Neural progenitor cell (in vitro differentiated cells): ENCODE data around the gene WLS. TPM values are rescaled to one million over a fixed set of nuclear protein-coding genes. Genes with fewer than 3 reads are reported as not detected.
A peak's percentile ranks its signal among the peaks of the same experiment; 100 is the strongest.

Experiments
- DNase-seq: peaks from one replicate; pipeline ENCODE4 v3.0.0-alpha.2; 2016; ENCODE audit warnings: low spot score
- H2AFZ ChIP-seq: fragments of 200-600 bp; sonication (generic); replicated peaks from 2 replicates; pipeline ENCODE4 v1.6.1; 2016; ENCODE audit warnings: antibody characterized with exemption
- H3F3A ChIP-seq: fragments of 200-600 bp; sonication (generic); 2 replicates; pipeline ENCODE4 v1.6.1; 2016; ENCODE audit warnings: antibody characterized with exemption, low read depth
- H3K27ac ChIP-seq: fragments of 200-600 bp; sonication (generic); 2 replicates; pipeline ENCODE4 v1.5.1; 2016; ENCODE audit warnings: mild to moderate bottlenecking
- H3K27me3 ChIP-seq: fragments of 200-600 bp; sonication (generic); 2 replicates; pipeline ENCODE4 v1.6.1; 2016; ENCODE audit warnings: mild to moderate bottlenecking, moderate library complexity
- H3K36me3 ChIP-seq: fragments of 200-600 bp; sonication (generic); 2 replicates; pipeline ENCODE4 v1.5.1; 2016
- H3K4me1 ChIP-seq: fragments of 200-600 bp; sonication (generic); 2 replicates; pipeline ENCODE4 v1.6.1; 2016; ENCODE audit warnings: mixed run types
- H3K4me2 ChIP-seq: fragments of 200-600 bp; sonication (generic); 2 replicates; pipeline ENCODE4 v1.6.1; 2016
- H3K4me3 ChIP-seq: fragments of 200-600 bp; sonication (generic); 2 replicates; pipeline ENCODE4 v1.5.1; 2016
- H3K79me2 ChIP-seq: fragments of 200-600 bp; sonication (generic); 2 replicates; pipeline ENCODE4 v1.6.1; 2016; ENCODE audit warnings: low read depth
- H3K9ac ChIP-seq: fragments of 200-600 bp; sonication (generic); 2 replicates; pipeline ENCODE4 v1.6.1; 2016
- H3K9me3 ChIP-seq: fragments of 200-600 bp; sonication (generic); 2 replicates; pipeline ENCODE4 v1.5.1; 2016; ENCODE audit warnings: low read depth
- H4K20me1 ChIP-seq: fragments of 200-600 bp; sonication (generic); 2 replicates; pipeline ENCODE4 v1.6.1; 2016; ENCODE audit warnings: low read depth
- H3K27ac Mint-ChIP-seq: 3 replicates; pipeline ENCODE4 v1.8.0; 2021; ENCODE audit warnings: mixed read lengths
- H3K27me3 Mint-ChIP-seq: 2 replicates; pipeline ENCODE4 v1.8.0; 2022; ENCODE audit warnings: low read depth, mild to moderate bottlenecking, inconsistent platforms, moderate library complexity, mixed read lengths; ENCODE audit not compliant: insufficient read depth
- H3K36me3 Mint-ChIP-seq: 3 replicates; pipeline ENCODE4 v1.8.0; 2021; ENCODE audit warnings: mixed read lengths
- H3K4me1 Mint-ChIP-seq: 3 replicates; pipeline ENCODE4 v1.8.0; 2021; ENCODE audit warnings: mixed read lengths
- H3K4me3 Mint-ChIP-seq: 3 replicates; pipeline ENCODE4 v1.8.0; 2021; ENCODE audit warnings: mild to moderate bottlenecking, moderate library complexity, mixed read lengths
- H3K9me3 Mint-ChIP-seq: 3 replicates; pipeline ENCODE4 v1.8.0; 2020; ENCODE audit warnings: mixed read lengths
- EZH2 ChIP-seq: fragments of 200-600 bp; sonication (generic); IDR thresholded peaks from 2 replicates; pipeline ENCODE4 v1.6.1; 2017; ENCODE audit warnings: antibody characterized with exemption, mild to moderate bottlenecking, moderate library complexity
- EZH2phosphoT487 ChIP-seq: fragments of 200-600 bp; sonication (generic); IDR thresholded peaks from 2 replicates; pipeline ENCODE4 v1.6.1; 2017; ENCODE audit warnings: antibody characterized with exemption
- total RNA-seq: library from RNA; depleted of rRNA; stranded (reverse); fragments of >200 nt; gene quantifications from 2 replicates; pipeline ENCODE4 v1.2.3, GENCODE V29; 2015; ENCODE audit warnings: low replicate concordance
- TF ChIP-seq, protein P1 (sequence below): fragments of 200-600 bp; sonication (generic); IDR thresholded peaks from 2 replicates; pipeline ENCODE4 v1.5.1; 2017; ENCODE audit warnings: antibody characterized with exemption, mild to moderate bottlenecking

Gene WLS
- total RNA-seq, 1 donor from 2014 or later: 259 TPM

DNA sequence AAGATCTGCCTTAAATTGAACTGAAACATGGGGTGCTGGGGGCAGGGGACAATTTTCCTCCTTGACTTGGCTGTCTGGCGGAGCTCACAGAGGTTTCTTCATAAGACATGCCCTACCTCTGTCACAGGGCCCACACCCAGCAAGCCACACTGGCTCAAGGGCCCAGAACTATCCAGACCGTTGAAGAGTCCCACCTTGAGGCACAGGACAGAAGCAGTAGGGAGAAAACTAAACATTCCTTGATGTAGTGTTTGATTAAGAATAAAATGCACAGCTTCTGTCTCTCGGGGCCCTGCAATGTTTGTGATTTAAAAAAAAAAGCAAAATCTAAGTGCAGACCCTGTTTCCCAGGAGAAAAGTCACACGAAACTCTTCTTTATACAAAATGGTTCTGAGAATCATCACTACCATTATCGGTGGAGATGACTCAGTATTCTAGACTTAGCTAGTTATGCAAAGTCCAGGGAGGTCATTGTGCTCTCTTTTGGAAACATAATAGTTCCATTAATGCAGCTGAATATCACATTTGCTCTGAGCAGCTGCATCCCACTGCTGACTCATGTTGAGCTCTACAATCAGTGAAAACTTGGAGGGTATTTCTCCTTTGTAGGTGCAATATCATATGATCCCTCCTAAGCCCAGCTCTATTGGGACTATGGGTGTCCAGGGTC, 128.3 kb downstream of the WLS start:
- H3K4me3 Mint-ChIP-seq: no peak overlapping the region
- no peak overlapping the region for H3K9ac ChIP-seq
- peak overlapping the region; percentile 40 for H3K4me2 ChIP-seq
- no peaks in the 10 kb centered on the region for H4K20me1 ChIP-seq
- no peak overlapping the region for H2AFZ ChIP-seq
- H3K36me3 Mint-ChIP-seq: peaks cover 24% of the 10 kb centered on the region
- no peaks in the 10 kb centered on the region for H3K9me3 ChIP-seq
- H3K4me3 ChIP-seq: no peak overlapping the region
- H3K27me3 Mint-ChIP-seq: peaks cover 2% of the 10 kb centered on the region
- no peaks in the 10 kb centered on the region for H3K79me2 ChIP-seq
- H3F3A ChIP-seq: peaks cover 21% of the 10 kb centered on the region
- no peaks in the 10 kb centered on the region for H3K9me3 Mint-ChIP-seq
- no peaks in the 10 kb centered on the region for H3K36me3 ChIP-seq
- peaks cover 35% of the 10 kb centered on the region for H3K4me1 ChIP-seq
- TF ChIP-seq EZH2: no peak
- TF ChIP-seq, protein P1, sequence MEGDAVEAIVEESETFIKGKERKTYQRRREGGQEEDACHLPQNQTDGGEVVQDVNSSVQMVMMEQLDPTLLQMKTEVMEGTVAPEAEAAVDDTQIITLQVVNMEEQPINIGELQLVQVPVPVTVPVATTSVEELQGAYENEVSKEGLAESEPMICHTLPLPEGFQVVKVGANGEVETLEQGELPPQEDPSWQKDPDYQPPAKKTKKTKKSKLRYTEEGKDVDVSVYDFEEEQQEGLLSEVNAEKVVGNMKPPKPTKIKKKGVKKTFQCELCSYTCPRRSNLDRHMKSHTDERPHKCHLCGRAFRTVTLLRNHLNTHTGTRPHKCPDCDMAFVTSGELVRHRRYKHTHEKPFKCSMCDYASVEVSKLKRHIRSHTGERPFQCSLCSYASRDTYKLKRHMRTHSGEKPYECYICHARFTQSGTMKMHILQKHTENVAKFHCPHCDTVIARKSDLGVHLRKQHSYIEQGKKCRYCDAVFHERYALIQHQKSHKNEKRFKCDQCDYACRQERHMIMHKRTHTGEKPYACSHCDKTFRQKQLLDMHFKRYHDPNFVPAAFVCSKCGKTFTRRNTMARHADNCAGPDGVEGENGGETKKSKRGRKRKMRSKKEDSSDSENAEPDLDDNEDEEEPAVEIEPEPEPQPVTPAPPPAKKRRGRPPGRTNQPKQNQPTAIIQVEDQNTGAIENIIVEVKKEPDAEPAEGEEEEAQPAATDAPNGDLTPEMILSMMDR: no peak
- H3K27ac ChIP-seq: peak overlapping the region; percentile 67
- H3K27me3 ChIP-seq: no peaks in the 10 kb centered on the region
- peaks cover 40% of the 10 kb centered on the region for H3K4me1 Mint-ChIP-seq
- no peak for DNase-seq
- no peak overlapping the region for H3K27ac Mint-ChIP-seq

DNA sequence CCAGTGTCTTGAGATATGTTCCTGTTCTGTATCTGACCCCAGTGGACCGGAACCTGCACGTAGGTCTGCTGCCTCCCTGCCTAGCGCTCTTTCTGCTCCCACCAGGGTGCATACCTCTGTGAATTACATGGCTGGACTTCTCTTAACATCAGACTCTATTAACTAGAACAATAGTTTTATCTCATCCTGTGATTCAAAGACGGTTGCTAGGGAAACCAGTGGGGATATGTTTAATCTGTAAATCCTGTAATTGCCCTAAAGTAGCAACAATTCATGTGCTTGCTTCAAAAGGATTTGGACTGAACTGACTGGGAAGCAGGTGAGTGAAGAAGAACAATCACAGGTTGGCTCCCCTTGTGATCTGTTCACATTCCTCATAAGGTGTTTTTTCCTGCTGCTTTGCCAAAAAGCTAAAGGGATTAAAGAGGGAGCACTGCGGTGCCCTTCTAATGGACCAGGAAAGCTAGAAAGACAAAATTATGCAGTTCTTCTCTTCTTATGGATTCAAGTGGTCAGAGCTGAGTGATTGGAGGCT, 129.2 kb downstream of the WLS start:
- Mint-ChIP-seq H3K9me3 (no peaks in the 10 kb centered on the region), H3K36me3 (peaks cover 24% of the 10 kb centered on the region), H3K27ac (no peak overlapping the region), H3K4me1 (peaks cover 40% of the 10 kb centered on the region), H3K27me3 (peaks cover 2% of the 10 kb centered on the region), H3K4me3 (no peak overlapping the region)
- TF ChIP-seq EZH2 (no peak), EZH2phosphoT487 (no peak)
- TF ChIP-seq, protein P1: no peak
- H3K9ac ChIP-seq: no peak overlapping the region
- no peak overlapping the region for H3K27ac ChIP-seq
- peak; percentile 55 for DNase-seq
- H3F3A ChIP-seq: peaks cover 21% of the 10 kb centered on the region
- H3K4me2 ChIP-seq: peak overlapping the region; percentile 40
- no peak overlapping the region for H2AFZ ChIP-seq
- H4K20me1 ChIP-seq: no peaks in the 10 kb centered on the region
- H3K4me1 ChIP-seq: peaks cover 35% of the 10 kb centered on the region
- no peak overlapping the region for H3K4me3 ChIP-seq
- H3K36me3 ChIP-seq: no peaks in the 10 kb centered on the region
- no peaks in the 10 kb centered on the region for H3K27me3 ChIP-seq
- no peaks in the 10 kb centered on the region for H3K9me3 ChIP-seq
- H3K79me2 ChIP-seq: no peaks in the 10 kb centered on the region

DNA sequence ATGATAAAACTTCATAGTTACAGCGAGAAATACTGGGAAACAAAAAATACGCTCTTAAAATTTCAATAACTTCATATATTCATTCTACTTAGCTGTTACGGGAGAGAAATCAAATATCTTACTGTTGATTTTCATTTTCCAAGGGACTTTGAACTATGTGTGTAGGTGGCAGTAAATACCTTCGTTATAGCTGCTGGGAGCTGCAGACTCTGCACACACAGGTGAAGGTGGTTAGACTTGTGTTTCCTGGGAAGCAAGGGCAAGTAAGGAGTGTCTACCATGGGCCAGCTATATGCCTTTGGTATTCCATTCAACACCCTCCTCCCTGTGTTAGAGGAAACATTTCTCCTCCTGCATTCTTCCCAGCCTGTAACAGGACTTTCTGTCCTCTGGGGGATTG, 130.5 kb downstream of the WLS start:
- TF ChIP-seq EZH2phosphoT487: no peak
- TF ChIP-seq EZH2: no peak
- TF ChIP-seq, protein P1: no peak
- no peak for DNase-seq
- Histone ChIP-seq H3K9me3 (no peaks in the 10 kb centered on the region), H2AFZ (no peak overlapping the region), H3F3A (peaks cover 21% of the 10 kb centered on the region), H3K4me1 (peaks cover 35% of the 10 kb centered on the region), H4K20me1 (no peaks in the 10 kb centered on the region), H3K36me3 (no peaks in the 10 kb centered on the region), H3K4me2 (no peak overlapping the region), H3K4me3 (no peak overlapping the region), H3K27me3 (no peaks in the 10 kb centered on the region), H3K27ac (no peak overlapping the region), H3K79me2 (no peaks in the 10 kb centered on the region), H3K9ac (no peak overlapping the region)
- Mint-ChIP-seq H3K27ac (no peak overlapping the region), H3K9me3 (no peaks in the 10 kb centered on the region), H3K4me1 (peaks cover 40% of the 10 kb centered on the region), H3K36me3 (peaks cover 25% of the 10 kb centered on the region), H3K4me3 (no peak overlapping the region), H3K27me3 (peaks cover 2% of the 10 kb centered on the region)
